K562 (cell line): ENCODE results near the gene CLCN2. TPM values are rescaled to one million over a fixed set of nuclear protein-coding genes. Genes with fewer than 3 reads are reported as not detected.

Source experiments
- ATAC-seq: fragments of 200-7000 bp; cut with Tn5 transposase; 3 replicates; pipeline ENCODE4 v1.9.1; 2020; ENCODE audit warnings: moderate library complexity
- BruUV-seq: library from RNA; stranded (reverse); fragments of 400-500 nt; replicated peaks from 2 replicates; lab custom pipeline; 2021; lab: Mats Ljungman, UMichigan
- CTCF ChIA-PET: fragments of 300-600 bp; formaldehyde crosslinking; extraction: SDS; loops from one replicate; lab custom pipeline; 2021; ENCODE audit warnings: low intra/inter-chr PET ratio; lab: Yijun Ruan, JAX
- POLR2A ChIA-PET: fragments of 300-600, 350-650 bp; sonication (Branson Sonifier 250); formaldehyde crosslinking; extraction: SDS; loops from one replicate; lab custom pipeline; 2021; ENCODE audit warnings: antibody characterized with exemption, inconsistent platforms; lab: Yijun Ruan, JAX
- DNase-seq, 4 experiments: peaks; one replicate each; pipeline versions ENCODE4 v3.0.0 to v3.0.0-alpha.2; 2011 to 2018; ENCODE audit warnings: low spot score in 3 of 4, mixed read lengths in 3 of 4; ENCODE audit errors: extremely low read depth in 1 of 4
- FAIRE-seq: peaks from 2 replicates; lab custom pipeline; 2011; peaks lifted over from hg19 to GRCh38; lab: Jason Lieb, UNC
- H2AFZ ChIP-seq: 2 replicates; pipeline ENCODE4 v1.6.0; 2011; ENCODE audit warnings: low read depth, low read length, control low read depth, inconsistent platforms
- H3K27ac ChIP-seq: fragments of 200-600 bp; 3 replicates; pipeline ENCODE4 v1.8.0; 2011; ENCODE audit warnings: low read depth, mild to moderate bottlenecking, control low read depth, inconsistent platforms, low read length, moderate library complexity, mixed read lengths; ENCODE audit errors: extremely low read depth
- H3K27me3 ChIP-seq, 2 experiments: fragments of 300-600 bp in 1 of 2; 2 replicates in 1 of 2; 3 replicates in 1 of 2; pipeline versions ENCODE4 v1.6.0 to v1.8.0; 2011; ENCODE audit warnings: inconsistent platforms in 2 of 2, low read length in 2 of 2, mild to moderate bottlenecking in 1 of 2, mixed read lengths in 1 of 2, moderate library complexity in 1 of 2; ENCODE audit not compliant: control insufficient read depth in 2 of 2, insufficient read depth in 2 of 2
- H3K36me3 ChIP-seq: fragments of 300-600 bp; 3 replicates; pipeline ENCODE4 v1.8.0; 2011; ENCODE audit warnings: mild to moderate bottlenecking, low read length, inconsistent platforms; ENCODE audit not compliant: control insufficient read depth, insufficient read depth
- H3K4me1 ChIP-seq, 2 experiments: fragments of 200-600 bp in 1 of 2; replicated peaks in 1 of 2; 2 replicates in 1 of 2; 3 replicates in 1 of 2; pipeline versions ENCODE4 v1.5.1 to v1.8.0; 2011; ENCODE audit warnings: inconsistent platforms in 2 of 2, low read length in 2 of 2, mild to moderate bottlenecking in 1 of 2, mixed read lengths in 1 of 2, moderate library complexity in 1 of 2; ENCODE audit not compliant: control insufficient read depth in 2 of 2, insufficient read depth in 2 of 2
- H3K4me2 ChIP-seq: 2 replicates; pipeline ENCODE4 v1.6.1; 2011; ENCODE audit warnings: low read length, control low read depth, inconsistent platforms, mixed read lengths; ENCODE audit not compliant: insufficient read depth
- H3K4me3 ChIP-seq: fragments of 200-600 bp; sonication (generic), shearing (Covaris generic); 2 replicates; pipeline ENCODE4 v1.5.1; 2016; ENCODE audit warnings: control low read depth, inconsistent platforms
- H3K79me2 ChIP-seq: fragments of 200-600 bp; 3 replicates; pipeline ENCODE4 v1.8.0; 2011; ENCODE audit warnings: low read length, inconsistent platforms; ENCODE audit not compliant: control insufficient read depth, insufficient read depth
- H3K9ac ChIP-seq, 2 experiments: 2 replicates each; pipeline versions ENCODE4 v1.6.0 to v1.6.1; 2011; ENCODE audit warnings: low read depth in 2 of 2, low read length in 2 of 2, control low read depth in 1 of 2, inconsistent platforms in 1 of 2, mild to moderate bottlenecking in 1 of 2, mixed read lengths in 1 of 2; ENCODE audit not compliant: insufficient read depth in 1 of 2
- H3K9me1 ChIP-seq: one replicate; pipeline ENCODE4 v1.6.0; 2011; ENCODE audit warnings: inconsistent platforms, mild to moderate bottlenecking, low read length, moderate library complexity; ENCODE audit not compliant: control insufficient read depth, insufficient read depth
- H3K9me3 ChIP-seq: replicated peaks from 2 replicates; pipeline ENCODE4 v1.5.1; 2011; ENCODE audit warnings: low read depth, low read length, inconsistent platforms; ENCODE audit not compliant: control insufficient read depth, insufficient read depth
- H4K20me1 ChIP-seq: replicated peaks from 2 replicates; pipeline ENCODE4 v1.6.1; 2011; ENCODE audit warnings: low read length, inconsistent platforms, mixed read lengths; ENCODE audit not compliant: control insufficient read depth, insufficient read depth
- CBFA2T3 ChIP-seq: fragments of 450-650 bp; IDR thresholded peaks from 2 replicates; pipeline ENCODE4 v1.6.1; 2017
- CBX1 ChIP-seq: sonication (generic); IDR thresholded peaks from 2 replicates; pipeline ENCODE4 v1.6.1; 2016; ENCODE audit warnings: antibody characterized with exemption, low read depth, mild to moderate bottlenecking
- CBX8 ChIP-seq: fragments of 200-600 bp; sonication (generic); IDR thresholded peaks from 2 replicates; pipeline ENCODE4 v1.6.1; 2012; ENCODE audit warnings: borderline replicate concordance, mixed run types, low read depth, mild to moderate bottlenecking, moderate library complexity, mixed read lengths, low read length, control low read depth, inconsistent platforms; ENCODE audit not compliant: poor library complexity, severe bottlenecking; ENCODE audit errors: extremely low read depth
- FOXO4 ChIP-seq: fragments of 450-650 bp; formaldehyde crosslinking; IDR thresholded peaks from 2 replicates; pipeline ENCODE4 v1.4.0; 2020; ENCODE audit warnings: mild to moderate bottlenecking, moderate library complexity
- GATAD2A ChIP-seq: fragments of 450-650 bp; IDR thresholded peaks from 2 replicates; pipeline ENCODE4 v1.6.1; 2017
- ILK ChIP-seq: fragments of 450-650 bp; IDR thresholded peaks from 2 replicates; pipeline ENCODE4 v1.6.1; 2016; ENCODE audit warnings: missing genetic modification characterization, low read depth, mild to moderate bottlenecking, missing compliant biosample characterization, moderate library complexity, borderline replicate concordance
- MAFF ChIP-seq: IDR thresholded peaks from 2 replicates; pipeline ENCODE4 v1.6.1; 2012; ENCODE audit warnings: low read length, improper control_type of control experiment
- MCM2 ChIP-seq: fragments of 450-650 bp; IDR thresholded peaks from 2 replicates; pipeline ENCODE4 v1.6.1; 2017; ENCODE audit warnings: low read depth, mild to moderate bottlenecking
- MEIS2 ChIP-seq: fragments of 450-650 bp; IDR thresholded peaks from 2 replicates; pipeline ENCODE4 v1.6.1; 2014; ENCODE audit warnings: mild to moderate bottlenecking; ENCODE audit not compliant: partially characterized antibody
- PHB ChIP-seq: fragments of 250-450 bp; sonication (Bioruptor Pico); IDR thresholded peaks from 2 replicates; pipeline ENCODE4 v1.5.0; 2021
- PRPF4 ChIP-seq: fragments of 200-400 bp; formaldehyde crosslinking; IDR thresholded peaks from one replicate; pipeline ENCODE4 v1.6.1; 2017; ENCODE audit warnings: low read length, low read depth, mild to moderate bottlenecking; ENCODE audit not compliant: insufficient read depth, poor library complexity, severe bottlenecking
- RBM22 ChIP-seq: fragments of 200-400 bp; formaldehyde crosslinking; IDR thresholded peaks from 2 replicates; pipeline ENCODE4 v1.6.1; 2018; ENCODE audit warnings: low read length, low read depth; ENCODE audit not compliant: poor library complexity, severe bottlenecking
- SMARCE1 ChIP-seq: fragments of 450-650 bp; IDR thresholded peaks from 2 replicates; pipeline ENCODE4 v1.7.1; 2016; ENCODE audit warnings: mild to moderate bottlenecking
- ZBTB1 ChIP-seq: sonication (generic); formaldehyde crosslinking; IDR thresholded peaks from 2 replicates; pipeline ENCODE4 v1.8.1; 2023; ENCODE audit warnings: missing genetic modification reagents, low read depth, mild to moderate bottlenecking, borderline replicate concordance
- ZKSCAN3 ChIP-seq: fragments of 250-450 bp; sonication (Bioruptor Pico); IDR thresholded peaks from 2 replicates; pipeline ENCODE4 v1.4.0; 2020
- ZNF778 ChIP-seq: fragments of 450-650 bp; formaldehyde crosslinking; IDR thresholded peaks from 2 replicates; pipeline ENCODE4 v1.4.0; 2020; ENCODE audit warnings: mild to moderate bottlenecking, moderate library complexity
- WGBS: fragments of 100-300 bp; shearing (Covaris generic); methylation state at CpG from one replicate; pipeline ENCODE4 v1.1.6; 2016; ENCODE audit warnings: low coverage, mixed read lengths; ENCODE audit not compliant: insufficient coverage; ENCODE audit errors: missing lambda C conversion rate; 5-methylcytosine and 5-hydroxymethylcytosine counted together
- in situ Hi-C: fragments of 300-500 bp; cut with MboI; formaldehyde crosslinking; loops from 4 replicates; pipeline ENCODE4 v1.15.0; 2018; ENCODE audit warnings: inconsistent platforms, mixed read lengths
- intact Hi-C: fragments of 100-400 bp; cut with micrococcal nuclease; formaldehyde crosslinking; loops from 2 replicates; pipeline ENCODE4 v1.14.2; 2022
- polyA plus RNA-seq, 8 experiments: library from polyadenylated mRNA; depleted of rRNA in 4 of 8; stranded (reverse) in 5 of 8; unstranded in 3 of 8; fragments of >200 nt; fragmentation: Nextera tagmentation in 2 of 8; fragmentation: Illumina TruSeq in 1 of 8; extraction: Ambion mirVana in 2 of 8; extraction: Trizol in 1 of 8; gene quantifications; 2 replicates each; pipeline versions ENCODE4 v1.2.1 to v1.2.3, GENCODE V29; 2011 to 2014; ENCODE audit warnings: inconsistent platforms in 1 of 8, missing spikeins in 1 of 8
- total RNA-seq, 7 experiments: library from RNA; depleted of rRNA in 6 of 7; stranded (reverse); fragments of >200 nt in 6 of 7; fragmentation: Illumina TruSeq in 2 of 7; extraction: Trizol in 2 of 7; gene quantifications; 2 replicates each; pipeline versions ENCODE4 v1.2.1 to v1.2.3, GENCODE V29; 2011 to 2021; ENCODE audit warnings: low replicate concordance in 1 of 7
- TF ChIP-seq, protein P1 (sequence below): fragments of 250-450 bp; sonication (Bioruptor Pico); IDR thresholded peaks from 2 replicates; pipeline ENCODE4 v1.5.0; 2020; ENCODE audit warnings: mild to moderate bottlenecking, borderline replicate concordance
- TF ChIP-seq, protein P2 (sequence below): fragments of 450-650 bp; IDR thresholded peaks from 2 replicates; pipeline ENCODE4 v1.6.1; 2018; ENCODE audit warnings: mild to moderate bottlenecking, low read depth; ENCODE audit not compliant: partially characterized antibody

CLCN2 gene
- total and polyA plus RNA-seq, 9 of the 15 experiments (the other 6 are each of a cell fraction or from before 2014, with no cell fraction given) = 0.10 to 14.0 (median 6.9) TPM

DNA sequence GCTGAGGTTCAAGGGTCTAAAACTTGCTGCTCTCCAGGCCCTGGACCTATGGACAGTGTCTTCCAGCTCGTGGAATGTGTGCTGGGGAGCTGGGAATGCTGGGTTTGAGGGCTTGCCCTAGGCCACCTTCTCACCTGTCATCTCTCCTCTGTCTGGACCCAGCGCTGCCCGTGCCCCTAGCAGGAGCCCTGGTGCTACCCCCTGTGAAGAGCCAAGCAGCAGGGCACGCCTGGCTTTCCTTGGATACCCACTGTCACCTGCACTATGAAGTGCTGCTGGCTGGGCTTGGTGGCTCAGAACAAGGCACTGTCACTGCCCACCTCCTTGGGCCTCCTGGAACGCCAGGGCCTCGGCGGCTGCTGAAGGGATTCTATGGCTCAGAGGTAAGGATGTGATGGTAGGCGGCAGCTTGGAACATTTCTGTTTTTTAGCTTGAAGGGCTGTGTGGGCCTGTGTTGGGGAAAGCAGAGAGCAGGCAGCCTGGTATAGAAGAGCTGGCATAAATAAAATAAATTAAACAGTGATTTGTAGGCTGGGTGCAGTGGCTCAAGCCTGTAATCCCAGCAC lies 23.5 kb upstream of the CLCN2 start:
- peaks cover 7% of the 10 kb centered on the region for H4K20me1 ChIP-seq
- FAIRE-seq (no peak), DNase-seq (no peak), ATAC-seq (no peak)
- H3K79me2 ChIP-seq = no peaks in the 10 kb centered on the region
- H3K4me1 ChIP-seq = peaks cover 0 to 28% of the 10 kb centered on the region in 2 experiments; a peak in 2 of 5 replicates
- H3K4me3 ChIP-seq = no peak overlapping the region
- H3K27ac ChIP-seq = no peak overlapping the region
- BruUV-seq = no TSS peak
- no peaks in the 10 kb centered on the region for H3K36me3 ChIP-seq
- ChIA-PET POLR2A (interaction anchor here (0.9 to 2.3 kb wide), 2 partner anchors 13 to 22 kb away, joined by 3 to 6 read pairs; no protein-coding TSS in a partner anchor), CTCF (no interaction called here)
- H3K9ac ChIP-seq = no peak overlapping the region
- in situ Hi-C loops (no loop called here), intact Hi-C loops (loop anchor here (10.0 kb wide), 1 partner anchor 330 kb away; the partner anchor contains the start of gene MAGEF1)
- H2AFZ ChIP-seq = no peak overlapping the region
- H3K4me2 ChIP-seq = no peak overlapping the region
- H3K9me3 ChIP-seq = no peaks in the 10 kb centered on the region
- 9% methylated on average over 8 of the region's 8 CpGs for WGBS
- H3K27me3 ChIP-seq = peaks cover 19 to 79% of the 10 kb centered on the region in 2 experiments
- H3K9me1 ChIP-seq = no peaks in the 10 kb centered on the region
- TF ChIP-seq ILK (tag) (no peak), SMARCE1 (no peak), CBFA2T3 (no peak), FOXO4 (no peak), MAFF (no peak), GATAD2A (no peak), ZKSCAN3 (CRISPR knock-in tag) (no peak), RBM22 (no peak), PHB (no peak), CBX8 (no peak), ZNF778 (no peak), MEIS2 (no peak), CBX1 (no peak), ZBTB1 (CRISPR knock-in tag) (no peak), MCM2 (no peak), PRPF4 (no peak)
- TF ChIP-seq, protein P1, sequence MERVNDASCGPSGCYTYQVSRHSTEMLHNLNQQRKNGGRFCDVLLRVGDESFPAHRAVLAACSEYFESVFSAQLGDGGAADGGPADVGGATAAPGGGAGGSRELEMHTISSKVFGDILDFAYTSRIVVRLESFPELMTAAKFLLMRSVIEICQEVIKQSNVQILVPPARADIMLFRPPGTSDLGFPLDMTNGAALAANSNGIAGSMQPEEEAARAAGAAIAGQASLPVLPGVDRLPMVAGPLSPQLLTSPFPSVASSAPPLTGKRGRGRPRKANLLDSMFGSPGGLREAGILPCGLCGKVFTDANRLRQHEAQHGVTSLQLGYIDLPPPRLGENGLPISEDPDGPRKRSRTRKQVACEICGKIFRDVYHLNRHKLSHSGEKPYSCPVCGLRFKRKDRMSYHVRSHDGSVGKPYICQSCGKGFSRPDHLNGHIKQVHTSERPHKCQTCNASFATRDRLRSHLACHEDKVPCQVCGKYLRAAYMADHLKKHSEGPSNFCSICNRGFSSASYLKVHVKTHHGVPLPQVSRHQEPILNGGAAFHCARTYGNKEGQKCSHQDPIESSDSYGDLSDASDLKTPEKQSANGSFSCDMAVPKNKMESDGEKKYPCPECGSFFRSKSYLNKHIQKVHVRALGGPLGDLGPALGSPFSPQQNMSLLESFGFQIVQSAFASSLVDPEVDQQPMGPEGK (CRISPR knock-in tag) = no peak
- TF ChIP-seq, protein P2, sequence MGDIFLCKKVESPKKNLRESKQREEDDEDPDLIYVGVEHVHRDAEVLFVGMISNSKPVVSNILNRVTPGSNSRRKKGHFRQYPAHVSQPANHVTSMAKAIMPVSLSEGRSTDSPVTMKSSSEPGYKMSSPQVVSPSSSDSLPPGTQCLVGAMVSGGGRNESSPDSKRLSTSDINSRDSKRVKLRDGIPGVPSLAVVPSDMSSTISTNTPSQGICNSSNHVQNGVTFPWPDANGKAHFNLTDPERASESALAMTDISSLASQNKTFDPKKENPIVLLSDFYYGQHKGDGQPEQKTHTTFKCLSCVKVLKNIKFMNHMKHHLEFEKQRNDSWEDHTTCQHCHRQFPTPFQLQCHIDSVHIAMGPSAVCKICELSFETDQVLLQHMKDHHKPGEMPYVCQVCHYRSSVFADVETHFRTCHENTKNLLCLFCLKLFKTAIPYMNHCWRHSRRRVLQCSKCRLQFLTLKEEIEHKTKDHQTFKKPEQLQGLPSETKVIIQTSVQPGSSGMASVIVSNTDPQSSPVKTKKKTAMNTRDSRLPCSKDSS = no peak
